GM19035 (cell line): ENCODE results near the gene PRKAG2.
"Not testable (repeated sequence)": the region's sequence is repeated elsewhere in the genome, so short reads cannot be mapped to it uniquely, and the experiment has no call there.

Source experiments
- ATAC-seq: cut with Tn5 transposase; IDR thresholded peaks from one replicate; pipeline ENCODE4 v1.9.1; 2021; ENCODE audit not compliant: unreplicated experiment

The PRKAG2 gene

DNA sequence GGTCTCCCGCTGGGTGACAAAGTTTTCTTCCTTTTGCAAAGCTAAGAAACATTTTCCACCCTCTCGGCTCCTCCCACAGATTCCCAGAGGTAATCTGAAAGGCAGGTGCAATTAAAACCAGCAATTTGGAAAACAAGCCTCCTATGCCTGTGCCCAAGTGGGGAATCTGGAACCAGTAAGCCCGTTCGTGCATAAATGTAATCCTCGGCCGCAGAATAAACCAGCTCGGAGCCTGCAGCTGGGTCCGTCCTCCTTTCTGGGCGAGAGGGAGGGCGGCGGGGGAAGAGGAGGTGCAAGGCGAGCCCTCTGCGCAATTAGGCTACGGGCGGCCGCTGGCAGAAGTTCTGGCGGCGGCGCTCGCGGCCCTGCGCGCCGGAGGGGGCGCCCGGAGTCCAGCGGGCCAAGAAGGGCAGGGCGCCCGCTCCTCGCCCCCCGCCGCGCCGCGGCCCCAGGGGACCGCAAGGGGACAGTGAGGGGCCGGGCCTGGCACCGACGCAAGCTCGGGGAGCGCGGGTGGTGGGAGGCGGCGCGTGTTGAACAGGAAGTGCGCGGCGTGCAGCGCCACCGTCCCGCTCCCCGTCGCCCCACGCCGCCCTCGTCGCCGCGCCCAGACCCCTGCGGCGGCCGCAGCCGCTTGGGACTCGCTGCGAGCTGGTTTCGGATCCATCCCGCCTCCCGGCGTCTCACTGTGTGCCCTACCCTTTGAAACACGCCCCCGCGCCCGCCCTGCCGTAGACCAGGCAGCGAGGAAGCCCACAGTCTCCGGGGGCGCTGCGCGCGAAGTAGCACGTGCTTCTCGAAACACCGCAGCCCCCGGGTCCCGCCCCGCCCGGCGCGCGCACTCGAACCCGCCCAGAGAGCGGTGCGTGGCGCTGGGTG is at the start of gene PRKAG2:
Gene PRKAG2, minus strand, starts transcription at position 217 of the 879 bp plus-strand sequence. CDS start 495 bp downstream, outside the sequence.
- ATAC-seq: peak; percentile 72

DNA sequence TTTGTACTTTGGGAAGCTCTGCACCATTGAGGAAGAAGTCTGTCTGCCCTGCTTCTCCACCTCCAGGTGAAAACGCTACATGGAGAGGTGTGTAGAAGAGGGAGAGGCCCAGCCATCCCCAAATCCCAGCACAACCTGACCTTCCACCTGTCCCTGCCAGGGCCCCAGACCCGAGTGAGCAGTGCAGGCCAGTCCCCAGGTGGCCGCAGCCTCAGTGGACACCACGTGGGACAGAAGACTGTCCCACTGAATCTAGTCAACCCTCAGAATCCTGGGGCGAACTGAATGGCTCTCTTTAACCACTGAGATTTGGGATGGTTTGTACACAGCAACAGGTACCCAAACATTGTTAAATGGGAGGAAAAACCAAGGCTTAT is 49.4 kb upstream of the PRKAG2 start:
- no peak for ATAC-seq

DNA sequence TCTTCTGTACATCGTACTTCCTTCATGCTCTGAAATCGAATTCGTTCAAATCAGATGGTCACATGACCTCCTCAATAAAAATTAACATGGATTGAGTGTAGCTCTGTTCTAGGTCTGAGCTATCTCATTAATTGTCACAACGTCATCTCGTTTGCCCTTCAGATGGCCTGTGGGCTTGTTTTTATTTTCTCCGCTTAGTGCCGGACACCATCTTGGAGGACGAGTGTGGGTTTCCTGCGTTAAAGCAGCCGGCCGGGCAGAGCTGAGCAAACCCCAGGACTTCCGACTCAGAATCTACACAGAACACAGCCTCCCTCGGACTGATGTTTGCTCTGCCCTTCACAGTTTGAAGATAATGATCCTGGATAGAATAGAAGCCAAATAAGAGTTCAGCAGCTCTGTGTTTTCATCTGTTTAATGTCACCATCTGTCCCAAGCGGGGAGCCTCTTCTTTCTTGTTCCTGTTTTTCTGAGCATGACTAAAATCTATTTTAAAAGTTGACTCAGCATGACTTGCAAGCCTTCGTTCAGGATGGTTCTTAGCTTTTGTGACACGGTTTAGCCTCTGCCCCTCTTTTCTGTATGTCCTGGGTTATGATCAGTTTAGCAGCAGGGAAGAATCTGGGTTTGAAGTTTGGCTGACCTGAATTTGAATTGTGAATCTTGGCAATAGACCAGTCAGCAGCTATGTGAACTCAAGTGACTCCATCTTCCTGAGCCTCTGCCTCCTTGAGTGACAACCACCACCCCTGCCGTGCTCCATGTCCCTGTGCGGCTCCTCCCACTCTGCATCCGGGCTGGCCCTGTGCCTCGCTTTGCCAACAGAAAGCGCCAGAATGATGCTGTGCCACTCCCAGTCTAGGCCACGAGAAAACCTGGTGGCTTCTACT is 48.8 kb upstream of the PRKAG2 start:
- no peak for ATAC-seq

DNA sequence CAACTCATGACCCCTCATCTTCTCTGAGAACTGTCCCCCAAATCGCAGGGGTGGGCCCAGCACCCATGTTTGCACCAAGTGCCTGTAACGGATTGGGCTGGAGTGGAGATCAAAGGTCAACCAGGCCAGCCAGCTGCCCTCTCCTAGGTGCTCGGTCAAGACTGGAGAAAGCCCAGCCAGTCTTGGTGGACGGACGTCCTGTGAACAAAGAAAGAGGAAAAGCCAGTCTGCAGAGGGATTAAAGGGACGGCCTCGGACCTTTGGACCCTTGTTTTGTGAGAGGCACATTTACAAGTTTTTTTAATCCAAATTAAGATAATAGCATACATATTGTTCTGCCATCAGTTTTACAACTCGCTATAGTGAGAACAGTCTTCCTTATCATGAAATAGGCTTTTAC is 47.6 kb upstream of the PRKAG2 start:
- no peak for ATAC-seq

DNA sequence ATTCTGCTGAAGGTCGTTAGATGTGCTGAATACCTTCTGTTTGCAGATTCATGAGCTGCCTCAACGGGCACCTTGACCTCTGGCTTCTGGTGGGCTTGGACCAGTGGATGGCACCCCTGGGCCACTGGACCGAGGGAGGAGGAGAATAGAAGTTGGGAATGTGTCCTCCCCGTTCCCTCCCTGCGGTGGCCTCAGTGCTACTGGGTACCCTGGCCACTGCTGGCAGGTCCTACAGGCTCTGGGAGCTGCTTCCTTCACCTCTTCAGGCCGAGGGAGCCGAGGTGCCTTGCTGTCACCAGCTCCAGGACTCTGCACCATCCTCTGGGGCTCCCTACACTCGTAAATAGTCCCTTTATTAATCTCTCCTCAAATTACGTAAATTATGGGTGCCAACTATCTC is 47.1 kb upstream of the PRKAG2 start:
- ATAC-seq: no peak

DNA sequence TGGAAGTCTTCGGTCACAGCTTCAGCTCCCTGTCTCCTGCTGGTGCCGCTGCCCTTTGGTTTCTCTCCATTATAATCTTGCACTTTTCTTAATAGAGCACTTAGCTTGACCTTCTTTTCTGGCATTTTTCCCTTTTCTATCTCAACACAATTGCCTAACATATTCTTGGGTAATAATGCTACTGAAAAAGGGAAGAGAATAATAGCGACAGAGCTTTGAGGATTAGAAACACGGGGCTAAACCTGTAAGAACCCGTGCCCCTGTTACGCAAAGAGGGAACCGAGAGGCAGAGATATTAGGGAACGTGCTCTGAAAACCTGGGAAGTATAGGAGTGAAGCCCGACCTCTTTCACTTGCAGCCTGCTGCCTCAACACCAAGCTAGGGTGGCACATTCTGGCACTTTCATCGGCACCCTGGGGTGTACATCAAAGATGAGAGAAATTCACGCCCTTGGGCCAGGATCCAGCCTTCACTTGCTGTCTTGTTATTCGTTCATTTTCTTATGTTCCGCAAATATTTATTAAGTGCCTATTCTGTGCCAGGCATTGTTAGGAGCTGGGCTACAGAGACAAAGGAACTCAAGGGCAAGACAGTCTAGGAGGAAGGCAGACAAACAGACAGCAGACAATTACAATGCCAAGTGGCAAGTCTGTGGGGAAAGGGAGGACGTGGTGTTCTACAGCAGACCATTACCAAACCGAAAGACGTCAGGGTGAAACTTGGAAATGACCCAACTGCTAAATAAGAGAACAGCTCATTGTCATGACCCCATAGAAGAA is 46.4 kb upstream of the PRKAG2 start:
- ATAC-seq: no peak

DNA sequence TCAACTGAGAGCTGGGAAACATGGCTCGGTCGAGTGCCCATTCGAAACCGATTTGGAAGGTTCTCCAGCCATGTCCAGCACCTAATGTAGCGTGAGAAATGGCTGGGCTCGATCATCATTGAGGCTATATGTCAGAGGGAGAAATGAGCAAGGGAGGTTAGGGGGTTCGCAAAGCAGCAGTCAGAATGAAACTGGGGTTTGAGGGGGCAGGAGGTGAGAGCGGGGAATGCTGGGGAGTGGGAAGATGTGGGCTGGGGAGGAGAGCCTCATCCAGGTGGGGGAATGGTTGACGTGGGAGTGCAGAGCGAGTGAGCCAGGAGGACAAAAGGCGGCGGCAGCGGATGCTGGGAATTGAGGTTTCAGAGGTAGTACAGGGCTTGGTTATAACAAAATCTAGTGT is 44.5 kb upstream of the PRKAG2 start:
- no peak for ATAC-seq

DNA sequence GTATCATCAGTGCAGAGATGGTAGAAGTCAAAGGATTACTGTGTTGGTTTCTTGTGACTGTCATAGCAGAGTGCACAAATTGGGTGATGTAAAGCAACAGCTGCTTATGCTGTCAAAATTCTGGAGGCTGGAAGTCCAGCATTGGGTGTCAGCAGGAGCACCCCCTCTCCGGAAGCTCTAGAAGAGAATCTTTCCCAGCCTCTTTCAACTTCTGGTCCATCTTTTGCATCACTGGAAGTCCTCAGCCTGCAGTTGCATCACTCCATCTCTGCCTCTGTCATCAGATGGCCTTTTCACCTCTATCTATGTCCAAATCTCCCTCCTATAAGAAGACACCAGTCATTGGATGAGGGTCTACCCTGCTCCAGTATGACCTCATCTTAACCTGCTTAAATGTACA is 43.6 kb upstream of the PRKAG2 start:
- no peak for ATAC-seq

DNA sequence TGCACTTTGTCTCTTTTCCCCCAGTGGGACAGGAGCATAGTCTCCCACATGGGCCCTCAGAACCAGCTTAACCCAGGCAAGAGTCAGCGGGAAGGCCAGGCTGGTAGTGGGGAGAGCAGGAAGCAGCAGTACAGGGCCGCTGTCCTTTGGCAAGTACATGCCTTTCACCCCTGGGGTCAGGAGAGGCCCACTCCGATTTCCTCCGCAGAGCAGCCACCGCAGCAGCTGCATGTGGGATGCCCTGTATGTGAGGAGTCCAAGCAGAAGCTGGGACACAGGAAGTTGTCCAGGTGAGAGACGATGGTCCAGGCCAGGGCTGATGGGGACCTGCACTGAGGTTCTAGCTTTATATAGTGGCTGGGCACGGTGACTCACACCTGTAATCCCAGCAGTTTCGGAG is 42.7 kb upstream of the PRKAG2 start:
- no peak for ATAC-seq

DNA sequence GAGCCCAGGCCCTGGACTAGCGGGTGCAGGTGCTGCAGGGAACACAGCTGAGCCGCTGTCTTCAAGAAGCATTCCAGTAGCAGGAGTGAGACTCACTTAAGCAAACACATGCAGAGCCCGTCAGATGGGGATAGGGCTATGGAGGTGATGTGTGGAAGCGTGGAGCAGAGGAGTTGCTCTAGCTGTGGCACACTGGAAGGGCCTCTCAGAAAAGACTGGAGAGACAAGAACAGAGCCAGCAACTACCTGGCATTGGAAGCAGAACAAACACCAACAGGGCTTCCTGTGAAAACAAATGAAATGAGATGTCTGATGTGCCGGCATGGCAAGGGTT is 41.6 kb upstream of the PRKAG2 start:
- no peak for ATAC-seq

DNA sequence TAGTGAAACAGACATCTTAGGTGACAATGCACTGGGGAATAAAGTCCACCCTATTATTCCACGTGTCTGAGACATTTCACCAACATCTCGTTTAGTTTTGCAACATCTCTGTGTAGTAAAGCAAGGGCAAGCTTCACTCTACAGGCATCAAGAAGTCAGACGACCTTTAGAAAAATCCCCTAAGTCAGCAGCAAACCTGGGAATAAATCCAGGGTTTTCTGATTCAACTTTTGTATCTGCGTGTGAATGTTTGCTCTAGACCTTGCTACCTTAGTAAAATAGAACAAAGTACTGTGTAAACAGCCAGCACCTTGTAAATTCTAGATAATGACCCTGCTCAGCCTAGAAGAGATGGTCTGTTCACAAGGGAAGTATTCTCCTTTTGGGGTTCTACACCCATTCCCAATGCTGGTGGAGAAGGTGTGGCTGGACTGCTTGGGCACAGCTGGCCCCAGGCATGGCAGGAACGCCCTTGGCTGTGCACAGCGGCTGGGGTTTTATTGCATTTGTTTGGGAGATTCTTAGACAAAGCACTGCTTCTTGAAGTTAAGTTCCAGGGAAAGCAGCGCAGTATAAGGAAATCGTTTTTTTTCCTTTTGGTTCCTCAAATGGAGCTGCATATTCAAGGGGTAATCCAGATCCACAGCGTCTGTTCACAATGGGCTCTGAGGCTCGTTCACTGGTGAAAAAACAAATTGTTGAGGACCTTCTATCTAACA is 41.0 kb upstream of the PRKAG2 start:
- ATAC-seq: no peak

DNA sequence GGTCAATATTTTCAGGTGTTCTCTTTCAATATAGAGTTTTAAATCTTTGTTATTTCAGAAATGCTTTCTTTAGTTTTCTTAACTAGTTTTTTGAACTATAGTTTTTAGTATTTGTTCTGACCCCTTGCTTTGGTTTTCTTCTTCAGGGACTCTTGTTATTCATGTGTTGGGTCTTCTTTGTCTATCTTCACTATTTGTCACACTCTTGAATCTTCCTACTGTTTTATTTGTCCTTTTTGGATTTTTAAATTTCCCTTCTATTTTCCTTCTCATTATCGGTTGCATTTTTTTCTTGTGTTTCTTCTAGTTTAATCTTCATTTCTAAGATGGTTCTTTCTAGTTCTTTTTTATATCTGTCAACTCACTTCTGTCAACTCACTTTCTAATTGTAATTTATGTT is 37.1 kb upstream of the PRKAG2 start:
- no peak for ATAC-seq

DNA sequence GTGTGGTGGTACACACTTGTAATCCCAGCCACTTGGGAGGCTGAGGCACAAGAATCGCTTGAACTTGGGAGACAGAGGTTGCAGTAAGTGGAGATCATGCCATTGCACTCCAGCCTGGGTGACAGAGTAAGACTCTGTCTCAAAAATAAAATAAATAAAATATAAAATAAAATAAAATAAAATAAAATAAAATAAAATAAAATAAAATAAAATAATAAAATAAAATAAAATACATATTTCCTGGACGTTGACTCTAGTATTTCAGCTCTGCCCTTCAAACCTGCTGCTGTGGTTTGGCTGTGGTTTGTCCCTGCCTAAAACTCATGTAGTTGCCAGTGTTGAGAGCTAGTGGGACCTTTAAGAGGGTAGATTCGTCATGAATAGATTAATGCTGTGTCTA is 33.7 kb upstream of the PRKAG2 start:
- ATAC-seq: not testable (repeated sequence)

DNA sequence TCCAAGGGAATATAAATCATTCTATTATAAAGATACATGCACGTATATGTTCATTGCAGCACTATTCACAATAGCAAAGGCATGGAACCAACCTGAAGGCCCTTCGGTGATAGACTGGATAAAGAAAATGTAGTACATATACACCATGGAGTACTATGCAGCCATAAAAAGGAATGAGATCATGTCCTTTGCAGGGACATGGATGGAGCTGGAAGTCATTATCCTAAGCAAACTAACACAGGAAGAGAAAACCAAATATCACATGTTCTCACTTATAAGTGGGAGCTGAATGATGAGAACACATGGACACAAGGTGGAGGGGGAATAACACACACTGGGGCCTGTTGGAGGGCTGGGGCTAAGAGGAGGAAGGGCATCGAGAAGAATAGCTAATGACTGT is 30.2 kb upstream of the PRKAG2 start:
- ATAC-seq: not testable (repeated sequence)

DNA sequence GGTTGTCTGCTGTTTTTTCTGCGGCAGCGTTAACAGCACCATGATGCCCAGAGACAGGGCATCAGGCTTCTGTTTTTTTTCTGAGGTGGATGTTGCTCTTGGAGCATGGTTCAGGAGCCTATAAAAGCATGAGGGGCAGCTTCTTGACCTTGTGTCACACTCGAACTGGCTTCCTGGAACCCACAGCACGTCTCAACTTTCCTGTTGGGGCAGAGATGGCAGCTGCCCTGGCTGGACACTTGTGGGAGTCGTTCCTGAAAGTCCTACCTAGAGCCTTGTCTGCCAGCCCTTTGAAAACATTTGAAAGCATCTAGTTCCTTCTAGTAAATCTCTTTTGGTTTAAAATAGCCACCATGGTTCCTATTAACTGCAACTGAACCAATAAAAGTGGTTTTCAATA is 28.9 kb upstream of the PRKAG2 start:
- ATAC-seq: no peak

DNA sequence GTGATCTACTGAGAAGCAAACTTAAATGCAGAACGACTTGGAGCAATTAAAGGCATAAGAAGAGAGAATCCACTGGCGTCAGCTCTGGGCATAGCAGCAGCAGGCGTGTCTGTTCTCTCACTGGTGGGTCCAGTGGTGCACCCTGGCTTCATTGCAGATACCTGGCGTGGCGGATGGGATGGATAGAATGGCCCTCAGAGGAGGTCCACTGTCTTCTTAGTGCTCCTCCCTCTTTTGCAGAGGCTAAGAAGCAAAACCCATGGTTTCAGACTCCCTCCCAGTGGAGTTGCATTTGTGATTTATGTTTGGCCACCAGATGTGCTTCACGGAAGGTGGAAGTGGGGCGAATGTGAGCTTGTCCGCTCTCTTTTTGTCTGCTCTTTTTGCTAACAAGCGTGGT is 28.4 kb upstream of the PRKAG2 start:
- ATAC-seq: no peak

DNA sequence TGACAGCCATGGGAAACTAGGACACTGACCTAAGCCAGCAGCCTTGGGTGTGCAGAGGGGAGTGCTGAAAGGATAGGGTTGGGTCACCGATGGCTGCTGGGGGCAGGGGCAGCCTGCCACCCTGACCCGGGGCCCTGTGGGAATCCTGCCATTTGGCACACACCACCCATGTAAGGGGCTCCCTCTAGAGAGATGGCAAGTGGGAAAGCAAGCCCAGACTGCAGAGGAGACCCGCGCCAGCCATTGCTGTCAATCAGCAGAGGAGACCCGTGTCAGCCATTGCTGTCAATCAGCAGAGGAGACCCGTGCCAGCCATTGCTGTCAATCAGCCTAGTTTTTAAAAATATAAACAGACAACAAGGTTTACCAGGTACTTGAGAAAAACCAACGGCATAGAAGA is 27.4 kb upstream of the PRKAG2 start:
- ATAC-seq: no peak

DNA sequence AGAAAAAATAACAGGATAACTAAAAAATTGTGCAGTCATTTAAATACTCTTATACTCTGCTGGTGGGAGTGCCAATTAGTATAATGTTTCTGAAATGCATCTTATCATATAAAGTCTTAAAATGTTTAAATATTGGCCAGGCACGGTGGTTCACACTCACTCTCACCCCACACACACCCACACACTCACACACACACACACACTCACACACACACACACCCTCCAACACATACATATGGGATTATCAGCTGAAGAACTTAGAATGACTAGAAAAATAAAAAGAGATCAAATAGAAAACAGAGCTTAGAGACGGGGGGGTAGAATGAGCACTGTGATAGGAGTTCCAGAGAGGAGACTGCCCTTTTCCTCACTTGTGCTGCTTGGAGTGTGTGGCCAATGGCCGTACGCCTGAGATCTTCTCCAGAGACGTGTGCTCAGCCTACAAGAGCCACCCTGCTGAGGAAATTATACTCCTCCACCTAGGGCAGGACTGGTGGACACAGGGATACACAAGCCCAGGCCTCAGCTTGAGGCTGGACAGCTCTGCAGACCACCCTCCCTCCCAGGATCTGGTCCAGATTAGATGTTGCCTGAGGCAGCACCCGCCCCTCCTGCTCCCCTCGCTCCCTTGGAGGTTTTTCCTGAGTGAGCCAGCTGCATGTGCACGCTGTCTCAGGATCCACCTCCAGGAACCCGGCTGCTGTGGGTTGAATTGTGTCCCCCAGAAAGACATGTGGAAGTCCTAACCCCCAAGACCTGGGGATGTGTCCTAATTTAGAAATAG is 26.5 kb upstream of the PRKAG2 start:
- ATAC-seq: no peak

DNA sequence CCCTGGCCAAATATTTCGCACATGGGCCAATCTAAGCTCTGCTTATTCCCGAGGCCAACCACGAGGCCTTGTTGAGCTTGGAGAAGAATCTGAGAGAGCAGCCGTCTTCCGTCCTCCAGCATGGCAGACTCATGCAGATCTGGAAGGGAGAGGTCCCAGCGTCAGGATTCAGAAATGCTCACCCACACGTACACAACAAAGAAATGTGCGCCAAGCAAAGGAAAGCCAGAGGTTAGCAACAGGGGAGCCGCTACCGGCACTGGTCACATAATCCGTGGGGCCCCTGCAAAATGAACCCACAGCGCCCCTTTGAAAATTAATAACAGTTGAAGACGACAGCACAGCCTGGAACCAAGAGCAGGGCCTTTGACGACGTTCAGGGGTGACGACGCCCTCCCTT is 25.4 kb upstream of the PRKAG2 start:
- ATAC-seq: no peak

DNA sequence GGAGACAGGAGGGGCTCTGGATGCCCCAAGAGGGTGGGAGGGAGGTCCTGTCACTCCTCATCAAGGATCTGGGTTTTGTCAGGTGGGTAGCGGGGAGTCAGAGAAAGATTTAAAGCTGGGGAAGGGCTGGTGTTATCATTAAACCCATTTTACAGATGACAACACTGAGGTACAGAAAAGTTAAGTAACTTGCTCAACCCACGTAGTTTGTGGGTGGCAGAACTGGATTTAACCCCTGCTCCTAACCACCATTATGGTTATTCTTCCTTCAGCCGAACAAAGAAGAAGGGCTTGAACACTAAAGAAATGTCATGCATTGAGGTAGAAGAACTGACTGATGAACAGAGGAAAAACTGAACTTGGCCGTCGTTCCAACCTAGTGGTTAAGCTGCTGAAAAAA is 24.9 kb upstream of the PRKAG2 start:
- no peak for ATAC-seq
